Daoy (cell line): ENCODE data around the gene MLLT10. TPM values are rescaled to one million over a fixed set of nuclear protein-coding genes. Genes with fewer than 3 reads are reported as not detected.
"Not testable (repeated sequence)": the region's sequence is repeated elsewhere in the genome, so short reads cannot be mapped to it uniquely, and the experiment has no call there.

Experiments used
- DNase-seq: peaks from one replicate; pipeline ENCODE4 v3.0.0-alpha.2; 2015; ENCODE audit warnings: low read depth
- total RNA-seq: library from RNA; depleted of rRNA; stranded (reverse); fragments of >200 nt; shearing (Covaris generic); gene quantifications from 2 replicates; pipeline ENCODE4 v1.2.3, GENCODE V29; 2014

Gene MLLT10
- total RNA-seq, 1 experiment from 2014 or later, result 9.0 TPM

- peak; percentile 20 for DNase-seq
Observed at GRCh38 chr10:21527598-21528235, 6.3 kb upstream of the MLLT10 start.

GRCh38 chr10:21528236-21529031 is 5.6 kb upstream of the MLLT10 start:
- no peak for DNase-seq

GRCh38 chr10:21529032-21529910 is 4.8 kb upstream of the MLLT10 start:
- peak; percentile 26 for DNase-seq

GRCh38 chr10:21530168-21530567 is 3.9 kb upstream of the MLLT10 start:
- no peak for DNase-seq

GRCh38 chr10:21530641-21531040 is 3.4 kb upstream of the MLLT10 start:
- no peak for DNase-seq

- DNase-seq, result no peak
Observed at GRCh38 chr10:21531164-21531563, 2.9 kb upstream of the MLLT10 start.

- no peak for DNase-seq
Observed at GRCh38 chr10:21532694-21533466, 1.2 kb upstream of the MLLT10 start.

- DNase-seq, result no peak
Observed at GRCh38 chr10:21534280-21534586, 201 bp downstream of the MLLT10 start.

GRCh38 chr10:21534604-21535493 is 817 bp downstream of the MLLT10 start:
- DNase-seq, result peak; percentile 39

- no peak for DNase-seq
Observed at GRCh38 chr10:21535494-21535965, 1.5 kb downstream of the MLLT10 start.

- DNase-seq, result not testable (repeated sequence)
Observed at GRCh38 chr10:21535976-21536375, 1.9 kb downstream of the MLLT10 start.

GRCh38 chr10:21536874-21537273 is 2.8 kb downstream of the MLLT10 start:
- no peak for DNase-seq

GRCh38 chr10:21540701-21541100 is 6.7 kb downstream of the MLLT10 start:
- DNase-seq, result not testable (repeated sequence)

- DNase-seq, result no peak
Observed at GRCh38 chr10:21547246-21547645, 13.2 kb downstream of the MLLT10 start.

GRCh38 chr10:21552638-21553037 is 18.6 kb downstream of the MLLT10 start:
- no peak for DNase-seq

GRCh38 chr10:21556527-21556926 is 22.5 kb downstream of the MLLT10 start:
- DNase-seq, result no peak

GRCh38 chr10:21558984-21559383 is 25.0 kb downstream of the MLLT10 start:
- not testable (repeated sequence) for DNase-seq

GRCh38 chr10:21570761-21571521 is 36.9 kb downstream of the MLLT10 start:
- DNase-seq, result no peak

GRCh38 chr10:21572578-21572977 is 38.5 kb downstream of the MLLT10 start:
- DNase-seq, result no peak

GRCh38 chr10:21574514-21574913 is 40.5 kb downstream of the MLLT10 start:
- not testable (repeated sequence) for DNase-seq
